Subcutaneous abdominal adipose tissue (tissue), 5 donors: Measurements from ENCODE around the gene PNMA8B.
A peak's percentile ranks its signal among the peaks of the same experiment; 100 is the strongest.
"Not testable (repeated sequence)": the region's sequence is repeated elsewhere in the genome, so short reads cannot be mapped to it uniquely, and the experiment has no call there.

ENCODE experiments used
- H3K27ac ChIP-seq: one replicate; pipeline ENCODE4 v1.7.0; 2013; ENCODE audit warnings: low read depth, mild to moderate bottlenecking, inconsistent platforms, low read length, moderate library complexity
- H3K27me3 ChIP-seq, 5 donors: one replicate each; pipeline ENCODE4 v1.7.0; 2013; ENCODE audit warnings: low read length in 5 of 5, inconsistent platforms in 1 of 5; ENCODE audit not compliant: control insufficient read depth in 5 of 5, insufficient read depth in 4 of 5
- H3K36me3 ChIP-seq, 5 donors: one replicate each; pipeline ENCODE4 v1.7.0; 2013; ENCODE audit warnings: low read length in 5 of 5; ENCODE audit not compliant: control insufficient read depth in 5 of 5, insufficient read depth in 5 of 5
- H3K4me1 ChIP-seq, 5 donors: one replicate each; pipeline ENCODE4 v1.7.0; 2013; ENCODE audit warnings: low read length in 5 of 5, mild to moderate bottlenecking in 3 of 5, moderate library complexity in 1 of 5; ENCODE audit not compliant: control insufficient read depth in 5 of 5, insufficient read depth in 5 of 5
- H3K4me3 ChIP-seq, 5 donors: one replicate each; pipeline ENCODE4 v1.7.0; 2013; ENCODE audit warnings: low read length in 5 of 5, low read depth in 1 of 5
- H3K9ac ChIP-seq, 5 donors: one replicate each; pipeline ENCODE4 v1.7.0; 2013; ENCODE audit warnings: low read length in 5 of 5, mild to moderate bottlenecking in 4 of 5, moderate library complexity in 3 of 5
- H3K9me3 ChIP-seq, 5 donors: one replicate each; pipeline ENCODE4 v1.7.0; 2013; ENCODE audit warnings: low read length in 5 of 5; ENCODE audit not compliant: control insufficient read depth in 5 of 5
- donor health status: healthy.
- donor health status: healthy.
- donor health status: healthy.
- donor health status: healthy.
- donor health status: healthy.

The PNMA8B gene

DNA sequence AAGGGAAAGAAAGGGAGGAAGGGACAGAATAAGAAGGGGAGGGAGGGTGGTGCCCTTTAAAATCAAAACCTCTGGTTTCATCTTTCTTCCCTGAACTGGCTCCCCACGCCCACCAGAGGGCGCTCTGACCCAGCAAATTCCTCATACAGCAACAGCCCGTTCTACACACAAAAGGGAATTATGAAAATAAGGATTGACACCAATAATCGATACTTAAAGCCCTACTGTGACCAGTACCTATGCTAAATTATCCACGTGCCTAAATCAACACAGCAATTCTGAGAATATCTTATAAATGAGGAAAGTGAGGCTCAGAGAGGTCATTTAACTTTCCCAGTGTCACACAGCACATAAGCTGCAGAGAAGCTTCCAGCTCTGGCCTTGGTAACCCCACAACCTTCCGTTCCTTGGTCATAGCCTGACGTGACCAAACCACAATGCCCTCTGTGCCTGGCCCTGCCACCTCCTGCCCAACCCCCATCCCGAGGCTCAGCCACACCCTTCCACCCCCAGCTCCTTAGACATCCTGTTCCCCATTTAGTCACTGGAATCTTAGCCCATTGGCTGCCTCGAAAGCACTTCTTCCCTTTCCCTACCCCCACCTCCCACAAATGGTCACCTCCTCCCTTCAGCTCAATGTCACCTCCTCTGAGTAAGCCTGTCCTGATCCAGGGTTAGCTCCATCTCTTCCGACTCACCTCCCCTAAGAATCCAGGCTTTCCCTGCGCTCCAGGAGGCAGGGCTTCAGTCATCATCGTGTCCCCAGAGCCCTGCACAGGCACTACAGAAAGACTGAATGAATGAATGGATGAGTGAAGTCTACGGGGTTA, 34.2 kb upstream of the PNMA8B start:
- H3K4me1 ChIP-seq, result peaks cover 0 to 18% (median 8%) of the 10 kb centered on the region in 5 donors
- no peaks in the 10 kb centered on the region for H3K9me3 ChIP-seq
- no peaks in the 10 kb centered on the region for H3K36me3 ChIP-seq
- H3K9ac ChIP-seq, result no peak overlapping the region
- no peak overlapping the region for H3K27ac ChIP-seq
- H3K27me3 ChIP-seq, result peaks cover 4 to 22% (median 14%) of the 10 kb centered on the region in 5 donors
- no peak overlapping the region for H3K4me3 ChIP-seq

DNA sequence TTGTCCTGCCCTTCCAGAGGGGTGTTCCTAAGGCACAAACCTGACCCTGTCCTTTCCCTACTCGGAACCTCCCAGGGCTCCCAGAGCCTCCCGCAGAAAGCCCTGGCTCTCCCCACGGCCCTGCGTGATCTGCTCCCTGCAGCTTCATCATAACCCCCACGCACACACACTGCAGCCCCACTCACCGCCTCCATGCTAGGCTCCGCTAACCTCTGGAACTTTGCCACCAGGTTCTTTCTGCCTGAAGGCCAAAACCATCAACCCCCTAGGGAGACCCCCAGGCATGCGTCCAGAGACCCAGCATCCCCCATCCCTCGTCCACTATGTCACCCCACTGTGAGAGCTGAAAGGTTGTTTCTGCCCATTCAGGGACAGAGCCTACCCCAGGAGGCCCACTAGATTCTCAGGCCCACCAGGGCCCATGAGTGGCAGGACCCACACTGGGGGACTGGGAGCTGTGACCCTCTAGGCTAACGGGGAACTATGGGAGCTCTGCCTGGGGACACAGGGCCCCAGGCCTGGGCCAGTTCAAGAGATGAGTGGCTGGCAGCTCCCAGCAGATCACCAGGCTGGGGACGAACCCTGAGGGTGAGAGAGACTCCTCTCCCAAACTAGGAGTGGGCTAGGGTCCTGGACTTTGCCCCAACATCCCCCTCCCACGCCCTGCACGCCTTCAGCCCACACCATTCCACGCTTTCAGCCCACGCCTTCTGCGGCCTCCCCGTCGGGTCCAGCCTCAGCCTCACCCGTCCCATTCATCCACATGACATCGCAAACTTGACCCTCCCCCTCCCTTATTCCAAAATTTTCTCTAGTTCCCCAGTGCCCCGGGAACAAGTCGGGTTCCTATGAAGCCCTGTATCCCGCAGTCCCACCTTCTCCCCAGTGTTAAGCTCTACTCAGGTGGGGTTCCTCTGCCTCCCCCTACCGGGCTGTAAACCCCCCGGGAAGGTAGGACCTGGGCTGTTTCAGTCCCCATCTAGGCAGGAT, 33.2 kb upstream of the PNMA8B start:
- H3K9me3 ChIP-seq, result peaks cover 0 to 3% (median 0%) of the 10 kb centered on the region in 5 donors
- H3K27me3 ChIP-seq, result peaks cover 4 to 20% (median 14%) of the 10 kb centered on the region in 5 donors
- peaks cover 0 to 2% (median 0%) of the 10 kb centered on the region in 5 donors for H3K36me3 ChIP-seq
- no peak overlapping the region for H3K27ac ChIP-seq
- H3K4me1 ChIP-seq, result peaks cover 0 to 18% (median 8%) of the 10 kb centered on the region in 5 donors
- no peak overlapping the region for H3K9ac ChIP-seq
- H3K4me3 ChIP-seq, result no peak overlapping the region

DNA sequence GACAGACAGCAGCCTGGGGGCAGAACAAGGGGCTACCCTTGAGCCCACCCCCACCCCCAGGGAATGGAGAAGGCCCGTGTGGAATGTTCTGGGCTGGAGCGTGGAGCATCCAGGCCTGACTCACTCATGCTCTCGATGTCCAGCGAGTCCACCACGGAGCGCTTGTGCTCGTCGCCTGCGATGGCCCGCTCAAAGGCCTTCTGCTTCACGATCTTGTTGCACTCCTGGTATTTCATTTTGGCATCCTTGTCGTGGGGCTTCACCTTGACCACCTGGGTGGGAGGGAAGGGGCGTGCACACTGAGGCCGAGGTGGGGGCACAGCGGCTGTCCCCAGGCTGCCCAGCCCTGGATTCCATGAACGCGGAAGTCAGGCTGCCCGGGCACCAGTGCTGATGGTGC, 31.1 kb upstream of the PNMA8B start:
- not testable (repeated sequence) for H3K4me3 ChIP-seq, H3K36me3 ChIP-seq, H3K9me3 ChIP-seq, H3K27ac ChIP-seq, H3K9ac ChIP-seq
- Histone ChIP-seq H3K27me3 (peaks cover 4 to 19% (median 12%) of the 10 kb centered on the region in 5 donors), H3K4me1 (peaks cover 0 to 18% (median 8%) of the 10 kb centered on the region in 5 donors)

DNA sequence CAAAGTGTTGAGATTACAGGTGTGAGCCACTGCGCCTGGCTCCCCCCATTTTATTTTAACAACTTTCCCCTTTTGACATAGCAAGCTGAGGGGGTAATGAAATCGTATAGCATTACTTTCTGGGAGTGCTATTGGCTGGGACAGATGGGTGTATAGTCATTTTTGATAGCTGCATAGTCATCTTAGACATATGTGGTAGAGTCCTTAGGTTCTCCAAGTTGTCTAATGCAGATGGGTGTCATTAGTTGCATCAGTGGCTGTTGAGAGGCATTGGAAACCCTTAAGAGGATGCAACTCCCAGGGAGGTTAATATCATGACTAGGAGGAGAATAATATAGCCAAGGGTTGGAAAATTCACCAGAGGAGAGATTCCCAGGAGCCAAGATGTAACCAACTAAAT, 28.6 kb upstream of the PNMA8B start:
- peaks cover 0 to 7% (median 3%) of the 10 kb centered on the region in 5 donors for H3K27me3 ChIP-seq
- H3K9me3 ChIP-seq, result peaks cover 0 to 3% (median 0%) of the 10 kb centered on the region in 5 donors
- no peak overlapping the region for H3K27ac ChIP-seq
- H3K9ac ChIP-seq, result no peak overlapping the region
- H3K4me3 ChIP-seq, result no peak overlapping the region
- H3K36me3 ChIP-seq, result peaks cover 0 to 2% (median 0%) of the 10 kb centered on the region in 5 donors
- peaks cover 0 to 3% (median 1%) of the 10 kb centered on the region in 5 donors for H3K4me1 ChIP-seq

DNA sequence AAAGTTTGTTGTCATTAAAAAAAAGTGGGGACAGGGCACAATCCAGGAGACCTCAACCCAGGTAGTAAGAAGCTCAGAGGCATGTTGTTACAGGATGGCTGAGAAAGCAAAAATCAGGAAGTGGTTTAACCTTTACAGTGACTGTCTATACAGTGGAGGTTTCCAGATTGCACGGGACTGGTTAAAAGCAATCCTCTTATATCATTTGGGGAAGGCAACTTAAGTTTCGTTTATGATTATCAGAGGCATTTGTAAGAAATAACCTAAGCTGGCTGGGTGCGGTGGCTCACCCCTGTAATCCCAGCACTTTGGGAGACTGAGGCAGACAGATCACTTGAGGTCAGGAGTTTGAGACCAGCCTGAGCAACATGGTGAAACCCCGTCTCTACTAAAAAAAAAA, 27.3 kb upstream of the PNMA8B start:
- H3K9me3 ChIP-seq, H3K9ac ChIP-seq, H3K27me3 ChIP-seq, H3K36me3 ChIP-seq, H3K4me1 ChIP-seq, H3K4me3 ChIP-seq, H3K27ac ChIP-seq: not testable (repeated sequence)

DNA sequence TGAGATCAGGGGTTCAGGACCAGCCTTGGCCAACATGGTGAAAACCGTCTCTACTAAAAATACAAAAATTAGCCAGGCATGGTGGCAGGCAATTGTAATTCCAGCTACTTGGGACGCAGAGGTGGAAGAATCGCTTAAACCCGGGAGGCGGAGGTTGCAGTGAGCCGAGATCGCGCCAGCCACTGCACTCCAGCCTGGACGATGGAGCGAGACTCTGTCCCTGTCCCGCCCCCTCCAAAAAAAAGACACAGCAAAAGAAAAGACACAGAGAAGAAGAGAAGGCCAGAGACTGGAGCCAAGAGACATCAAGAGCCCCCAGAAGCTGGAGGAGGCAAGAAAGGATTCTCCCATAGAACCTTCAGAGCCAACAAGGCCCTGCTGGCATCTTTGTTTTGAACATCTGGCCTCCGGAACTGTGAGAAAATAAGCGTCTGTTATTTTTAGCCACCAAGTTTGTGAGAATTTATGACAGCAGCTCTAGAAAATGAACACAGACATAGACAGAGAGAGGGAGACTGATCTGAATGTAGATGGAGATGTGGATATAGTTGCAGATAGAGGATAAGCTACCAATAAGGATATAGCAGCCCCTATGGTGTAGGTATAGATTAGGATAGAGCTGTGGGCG, 25.7 kb upstream of the PNMA8B start:
- Histone ChIP-seq H3K27ac (no peak overlapping the region), H3K4me3 (no peak overlapping the region), H3K36me3 (peaks cover 0 to 2% (median 0%) of the 10 kb centered on the region in 5 donors)

DNA sequence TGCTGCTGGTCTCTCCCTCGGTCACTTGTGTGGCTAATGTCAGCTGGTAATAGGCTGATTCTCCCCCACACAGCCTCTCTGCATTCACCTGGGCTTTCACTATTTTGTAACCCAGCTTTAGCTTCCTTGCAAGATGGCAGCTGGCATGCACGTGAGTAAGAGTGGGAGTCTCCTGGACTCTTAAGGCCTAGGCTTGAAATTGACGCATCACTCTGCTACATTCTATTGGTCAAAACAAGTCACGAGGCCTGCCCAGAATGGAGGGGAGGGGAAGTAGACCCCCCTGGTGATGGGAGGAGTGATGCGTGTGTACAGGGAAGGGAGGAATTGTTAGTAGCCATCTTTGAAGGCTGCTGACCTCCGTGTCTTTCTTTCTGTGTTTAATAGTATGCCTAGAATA, 24.9 kb upstream of the PNMA8B start:
- H3K27me3 ChIP-seq, result no peaks in the 10 kb centered on the region
- no peak overlapping the region for H3K9ac ChIP-seq
- H3K4me1 ChIP-seq, result no peaks in the 10 kb centered on the region
- H3K9me3 ChIP-seq, result peaks cover 0 to 3% (median 0%) of the 10 kb centered on the region in 5 donors
- H3K36me3 ChIP-seq, result peaks cover 0 to 2% (median 0%) of the 10 kb centered on the region in 5 donors
- no peak overlapping the region for H3K4me3 ChIP-seq
- H3K27ac ChIP-seq, result no peak overlapping the region

More for the DNA sequence above, 25.7 kb upstream of the PNMA8B start:
- Histone ChIP-seq H3K4me1 (no peaks in the 10 kb centered on the region), H3K9ac (peak overlapping the region in 1 of 5 donors; percentile 23), H3K27me3 (no peaks in the 10 kb centered on the region), H3K9me3 (peaks cover 0 to 3% (median 0%) of the 10 kb centered on the region in 5 donors)

DNA sequence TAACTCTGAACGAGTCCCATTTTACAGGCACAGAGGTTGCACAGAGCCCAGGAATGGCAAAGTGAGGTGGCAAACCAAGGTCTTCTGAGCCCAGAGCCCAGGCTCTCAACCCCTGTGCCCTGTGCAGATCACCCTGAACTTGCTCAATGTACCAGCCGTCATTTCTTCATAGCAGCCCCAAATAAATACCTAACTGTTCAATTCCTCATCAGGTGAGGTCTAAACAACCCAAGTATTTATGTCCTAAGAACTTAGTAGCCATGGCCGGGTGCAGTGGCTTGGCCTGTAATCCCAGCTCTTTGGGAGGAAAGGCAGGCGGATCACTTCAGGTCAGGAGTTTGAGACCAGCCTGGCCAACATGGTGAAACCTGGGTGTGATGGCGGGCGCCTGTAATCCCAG, 21.8 kb upstream of the PNMA8B start:
- peaks cover 0 to 11% (median 10%) of the 10 kb centered on the region in 5 donors for H3K4me1 ChIP-seq
- H3K9me3 ChIP-seq, result no peaks in the 10 kb centered on the region
- no peak overlapping the region for H3K27ac ChIP-seq
- H3K4me3 ChIP-seq, result no peak overlapping the region
- peaks cover 0 to 3% (median 0%) of the 10 kb centered on the region in 5 donors for H3K27me3 ChIP-seq
- no peak overlapping the region for H3K9ac ChIP-seq
- no peaks in the 10 kb centered on the region for H3K36me3 ChIP-seq

DNA sequence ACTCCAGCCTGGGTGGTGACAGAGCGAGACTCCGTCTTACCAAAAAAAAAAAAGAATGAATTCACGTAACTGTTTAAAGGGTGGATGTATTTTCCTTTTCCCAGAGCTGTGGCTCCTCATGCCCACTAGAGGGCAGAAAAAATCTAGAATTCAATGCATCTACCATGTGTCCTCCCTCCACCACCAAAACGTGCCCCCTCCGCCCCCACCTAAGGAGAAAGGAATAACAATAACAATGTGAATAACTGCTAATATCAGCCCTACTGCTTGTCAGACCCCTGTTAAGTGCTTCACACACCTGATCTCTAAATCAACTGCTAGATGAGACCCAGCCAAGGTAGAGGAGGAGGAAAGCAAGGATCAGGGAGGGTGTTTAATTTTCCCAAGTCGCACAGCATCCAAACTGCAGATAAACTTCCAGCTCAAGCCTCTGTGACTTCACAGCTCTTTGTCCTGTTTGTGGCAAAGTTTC, 20.2 kb upstream of the PNMA8B start:
- no peaks in the 10 kb centered on the region for H3K36me3 ChIP-seq
- no peak overlapping the region for H3K9ac ChIP-seq
- H3K27ac ChIP-seq, result no peak overlapping the region
- H3K4me1 ChIP-seq, result peaks cover 0 to 16% (median 14%) of the 10 kb centered on the region in 5 donors
- peaks cover 0 to 8% (median 8%) of the 10 kb centered on the region in 5 donors for H3K9me3 ChIP-seq
- H3K27me3 ChIP-seq, result peaks cover 0 to 3% (median 0%) of the 10 kb centered on the region in 5 donors
- no peak overlapping the region for H3K4me3 ChIP-seq
